GM18909 (cell line): Measurements from ENCODE around the gene MAST2.
"Not testable (repeated sequence)": the region's sequence is repeated elsewhere in the genome, so short reads cannot be mapped to it uniquely, and the experiment has no call there.

Experiments
- ATAC-seq: cut with Tn5 transposase; IDR thresholded peaks from one replicate; pipeline ENCODE4 v1.9.1; 2021; ENCODE audit warnings: mild to moderate bottlenecking; ENCODE audit not compliant: unreplicated experiment, poor library complexity

MAST2 gene

GRCh38 chr1:45850017-45850416 lies 46.6 kb downstream of the MAST2 start:
- no peak for ATAC-seq

GRCh38 chr1:45854724-45855123 lies 51.3 kb downstream of the MAST2 start:
- no peak for ATAC-seq

GRCh38 chr1:45857101-45857700 lies 53.8 kb downstream of the MAST2 start:
- no peak for ATAC-seq

- not testable (repeated sequence) for ATAC-seq
Observed at GRCh38 chr1:45857755-45858492, 54.5 kb downstream of the MAST2 start.

GRCh38 chr1:45859221-45859620 lies 55.8 kb downstream of the MAST2 start:
- no peak for ATAC-seq

GRCh38 chr1:45862008-45862407 lies 58.6 kb downstream of the MAST2 start:
- ATAC-seq = no peak

- no peak for ATAC-seq
Observed at GRCh38 chr1:45863218-45863617, 59.8 kb downstream of the MAST2 start.

- no peak for ATAC-seq
Observed at GRCh38 chr1:45864167-45865106, 61.0 kb downstream of the MAST2 start.

GRCh38 chr1:45867697-45868348 lies 64.4 kb downstream of the MAST2 start:
- no peak for ATAC-seq

GRCh38 chr1:45868861-45869260 lies 65.4 kb downstream of the MAST2 start:
- ATAC-seq = no peak

GRCh38 chr1:45870500-45870899 lies 67.1 kb downstream of the MAST2 start:
- no peak for ATAC-seq

GRCh38 chr1:45872173-45872801 lies 68.9 kb downstream of the MAST2 start:
- ATAC-seq = not testable (repeated sequence)

GRCh38 chr1:45876000-45876617 lies 72.7 kb downstream of the MAST2 start:
- no peak for ATAC-seq

- ATAC-seq = no peak
Observed at GRCh38 chr1:45877264-45877663, 73.9 kb downstream of the MAST2 start.

GRCh38 chr1:45879885-45880598 lies 76.6 kb downstream of the MAST2 start:
- no peak for ATAC-seq

- ATAC-seq = no peak
Observed at GRCh38 chr1:45880930-45881329, 77.5 kb downstream of the MAST2 start.

- ATAC-seq = no peak
Observed at GRCh38 chr1:45883658-45884057, 80.2 kb downstream of the MAST2 start.

- ATAC-seq = no peak
Observed at GRCh38 chr1:45884700-45885099, 81.3 kb downstream of the MAST2 start.

GRCh38 chr1:45886229-45886628 lies 82.8 kb downstream of the MAST2 start:
- ATAC-seq = no peak
